ENCODE data around the gene APBA2.

Gene APBA2

DNA sequence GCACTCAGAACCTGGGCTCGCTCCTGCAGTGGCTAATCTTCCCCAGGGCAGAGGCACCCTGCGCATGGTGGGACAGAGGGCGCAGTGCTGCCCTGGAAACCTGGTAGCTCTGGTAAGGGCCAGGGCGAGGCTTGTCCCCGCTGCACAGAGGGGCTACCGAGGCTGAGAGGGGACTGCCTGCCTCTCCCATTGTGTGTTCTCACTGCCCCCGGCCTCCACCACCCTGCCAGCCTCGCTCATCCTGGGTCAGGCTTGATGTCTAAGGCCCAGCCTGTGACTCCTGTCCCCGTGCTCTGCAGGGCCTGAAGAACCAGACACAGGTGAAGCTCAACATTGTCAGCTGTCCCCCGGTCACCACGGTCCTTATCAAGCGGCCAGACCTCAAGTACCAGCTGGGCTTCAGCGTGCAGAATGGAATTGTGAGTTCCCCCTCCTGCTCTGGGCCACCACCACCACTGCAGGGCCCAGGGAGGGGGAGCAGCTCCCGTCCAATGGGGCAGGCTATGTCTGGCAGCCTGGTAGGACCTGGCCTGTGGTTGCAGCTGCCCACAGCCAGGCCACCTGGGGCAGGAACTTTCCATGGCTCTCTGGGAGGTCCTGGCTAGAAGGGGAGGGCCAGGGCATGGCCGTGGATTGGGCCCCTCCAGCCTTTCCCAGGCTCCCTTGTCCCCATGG, 222.3 kb downstream of the APBA2 start:
- no peak overlapping the region for H3K27ac ChIP-seq
- no peak for TF ChIP-seq ZFX (IDR thresholded peaks at IDR 0.05)
- TF ChIP-seq CTCF (conservative IDR thresholded peaks at IDR 0.05) = no peak

GRCh38 chr15:29109762-29110161, 224.0 kb downstream of the APBA2 start:
- no peak for TF ChIP-seq CTCF (conservative IDR thresholded peaks at IDR 0.05)
- TF ChIP-seq ZFX (IDR thresholded peaks at IDR 0.05) = no peak
- H3K27ac ChIP-seq = no peak overlapping the region

GRCh38 chr15:29110176-29110575, 224.4 kb downstream of the APBA2 start:
- TF ChIP-seq CTCF (conservative IDR thresholded peaks at IDR 0.05) (no peak), ZFX (IDR thresholded peaks at IDR 0.05) (no peak)
- no peak overlapping the region for H3K27ac ChIP-seq

DNA sequence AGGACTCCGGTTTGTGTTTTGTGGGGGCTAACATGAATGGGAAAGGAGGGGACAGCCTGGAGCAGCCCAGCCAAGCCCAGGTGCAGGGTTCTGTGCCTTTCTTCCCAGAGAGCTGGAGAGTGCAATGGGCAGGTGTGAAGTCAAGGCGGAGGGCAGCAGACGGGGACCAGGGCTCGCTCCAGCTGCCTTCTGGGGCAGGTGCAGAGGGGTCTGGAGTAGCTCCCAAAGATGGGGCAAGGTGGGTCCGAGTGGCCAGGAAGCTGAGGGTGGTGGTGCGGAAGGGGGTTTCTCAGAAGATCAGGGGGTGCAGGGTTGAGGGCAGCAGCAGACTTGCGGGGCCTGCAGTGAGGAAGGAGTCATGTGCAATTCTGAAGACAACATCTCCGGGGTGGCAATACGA, 225.0 kb downstream of the APBA2 start:
- no peak overlapping the region for H3K27ac ChIP-seq
- no peak for TF ChIP-seq ZFX (IDR thresholded peaks at IDR 0.05)
- TF ChIP-seq CTCF (conservative IDR thresholded peaks at IDR 0.05) = no peak

GRCh38 chr15:29111705-29112281, 226.0 kb downstream of the APBA2 start:
- no peak overlapping the region for H3K27ac ChIP-seq
- TF ChIP-seq ZFX (IDR thresholded peaks at IDR 0.05) (no peak), CTCF (conservative IDR thresholded peaks at IDR 0.05) (no peak)

DNA sequence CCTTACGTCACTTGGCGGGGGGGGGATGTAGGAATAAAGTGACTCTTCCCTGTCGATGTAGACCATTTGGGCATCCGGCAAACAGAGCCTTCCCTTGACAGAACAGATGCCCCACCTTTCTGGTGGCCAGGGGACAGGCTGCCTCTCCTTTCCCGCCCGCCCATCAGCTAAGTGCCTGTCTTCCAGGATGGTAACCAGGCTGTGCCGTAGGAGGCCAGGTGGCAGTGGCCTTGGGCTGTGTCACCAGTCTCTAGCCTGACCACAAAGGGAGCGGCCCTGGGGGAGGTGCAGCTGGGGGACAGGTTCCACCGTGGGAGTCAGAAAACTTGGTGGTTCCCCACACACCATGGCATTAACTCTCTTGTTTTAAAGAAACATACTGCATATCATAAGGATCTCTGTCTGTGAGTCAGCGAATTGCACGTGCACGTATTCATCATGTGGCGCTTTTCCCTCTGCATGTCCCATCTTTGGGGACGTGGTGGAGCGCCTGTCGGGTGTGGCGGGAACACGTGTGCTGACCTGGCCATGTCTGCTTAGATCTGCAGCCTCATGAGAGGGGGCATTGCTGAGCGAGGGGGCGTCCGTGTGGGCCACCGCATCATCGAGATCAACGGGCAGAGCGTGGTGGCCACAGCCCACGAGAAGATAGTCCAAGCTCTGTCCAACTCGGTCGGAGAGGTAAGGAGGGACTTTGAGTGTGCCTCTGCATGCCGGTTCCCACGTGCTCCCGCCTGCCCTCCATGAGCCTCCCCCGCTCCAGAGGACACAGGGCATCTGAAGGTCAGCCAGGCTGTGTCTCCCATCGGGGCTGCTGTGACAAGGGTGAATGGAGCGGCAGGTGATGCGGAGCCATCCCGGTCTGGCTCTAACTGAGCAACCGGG, 227.8 kb downstream of the APBA2 start:
- TF ChIP-seq CTCF (conservative IDR thresholded peaks at IDR 0.05) (no peak), ZFX (IDR thresholded peaks at IDR 0.05) (no peak)
- H3K27ac ChIP-seq = no peak overlapping the region

Measured in C4-2B (cell line).